Measurements from ENCODE around the gene PEPD.

PEPD gene

DNA sequence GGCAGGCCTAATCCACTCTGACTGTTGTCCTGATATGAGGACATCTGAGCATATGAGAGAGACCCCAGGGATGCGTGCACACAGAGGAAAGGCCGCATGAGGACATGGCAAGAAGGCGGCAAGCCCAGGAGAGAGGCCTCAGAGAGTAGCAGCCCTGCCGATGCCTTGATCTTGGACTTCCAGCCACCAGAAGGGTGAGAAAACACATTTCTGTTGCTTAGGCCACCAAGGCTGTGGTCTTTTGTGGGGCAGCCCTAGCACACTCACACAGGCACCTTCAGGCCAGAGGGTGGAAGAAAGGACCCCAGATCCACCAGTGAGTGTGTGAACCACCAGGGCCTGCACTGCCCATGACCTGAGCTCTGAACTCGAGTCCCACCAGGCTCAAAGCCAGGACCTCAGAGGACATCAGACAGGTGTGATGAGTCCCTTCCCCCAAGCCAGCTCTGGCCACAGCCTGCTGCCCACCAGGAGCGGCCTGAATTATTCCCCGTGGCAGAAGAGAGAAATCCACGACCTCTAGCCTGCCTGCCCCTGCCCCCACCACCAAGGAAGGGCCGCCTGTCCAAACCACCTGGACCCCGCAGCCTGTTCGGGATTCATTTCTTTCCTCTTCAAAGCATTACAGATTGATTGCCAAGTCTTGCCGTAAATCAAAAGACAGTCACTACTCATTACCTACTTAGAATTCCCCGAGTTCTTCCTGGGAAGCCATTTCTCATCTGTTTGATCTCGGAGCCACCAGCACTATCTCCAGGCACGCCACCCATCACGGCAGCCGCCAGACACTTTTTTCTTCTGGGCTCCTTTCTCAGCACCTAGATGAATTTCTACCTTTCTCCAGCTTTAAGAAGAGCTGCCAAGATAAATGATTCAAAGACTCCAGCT lies 75.9 kb downstream of the PEPD start:
- no peak for TF ChIP-seq ELF4 (IDR thresholded peaks at IDR 0.05)
- TF ChIP-seq TARDBP (IDR thresholded peaks at IDR 0.05), result no peak
- TF ChIP-seq SP1 (IDR thresholded peaks at IDR 0.05), result no peak
- TF ChIP-seq NFRKB (IDR thresholded peaks at IDR 0.05), result no peak
- no peak for TF ChIP-seq SUZ12 (IDR thresholded peaks at IDR 0.05)
- TF ChIP-seq, protein P1, sequence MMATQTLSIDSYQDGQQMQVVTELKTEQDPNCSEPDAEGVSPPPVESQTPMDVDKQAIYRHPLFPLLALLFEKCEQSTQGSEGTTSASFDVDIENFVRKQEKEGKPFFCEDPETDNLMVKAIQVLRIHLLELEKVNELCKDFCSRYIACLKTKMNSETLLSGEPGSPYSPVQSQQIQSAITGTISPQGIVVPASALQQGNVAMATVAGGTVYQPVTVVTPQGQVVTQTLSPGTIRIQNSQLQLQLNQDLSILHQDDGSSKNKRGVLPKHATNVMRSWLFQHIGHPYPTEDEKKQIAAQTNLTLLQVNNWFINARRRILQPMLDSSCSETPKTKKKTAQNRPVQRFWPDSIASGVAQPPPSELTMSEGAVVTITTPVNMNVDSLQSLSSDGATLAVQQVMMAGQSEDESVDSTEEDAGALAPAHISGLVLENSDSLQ (IDR thresholded peaks at IDR 0.05), result no peak
- no peak for TF ChIP-seq FOXM1 (IDR thresholded peaks at IDR 0.05; ENCODE audit: borderline replicate concordance)
- TF ChIP-seq FOXA1 (IDR thresholded peaks at IDR 0.05), result no peak
- no peak for TF ChIP-seq LEF1 (IDR thresholded peaks at IDR 0.05; ENCODE audit: borderline replicate concordance)
- no peak for TF ChIP-seq CTBP1 (IDR thresholded peaks at IDR 0.05; ENCODE audit: borderline replicate concordance)
- TF ChIP-seq ZNF384 (IDR thresholded peaks at IDR 0.05), result no peak
- no peak for TF ChIP-seq BHLHE40 (IDR thresholded peaks at IDR 0.05; ENCODE audit: borderline replicate concordance)
- no peak for TF ChIP-seq HDGF (IDR thresholded peaks at IDR 0.05; ENCODE audit: borderline replicate concordance)
- TF ChIP-seq L3MBTL2 (conservative IDR thresholded peaks at IDR 0.05), result no peak
- TF ChIP-seq ARNT (IDR thresholded peaks at IDR 0.05), result no peak
- no peak for TF ChIP-seq FOXK2 (IDR thresholded peaks at IDR 0.05)
- ChIA-PET POLR2A (no interaction called here), CTCF (no interaction called here)
- DNase-seq (ENCODE audit: extremely low spot score), result no peak

DNA sequence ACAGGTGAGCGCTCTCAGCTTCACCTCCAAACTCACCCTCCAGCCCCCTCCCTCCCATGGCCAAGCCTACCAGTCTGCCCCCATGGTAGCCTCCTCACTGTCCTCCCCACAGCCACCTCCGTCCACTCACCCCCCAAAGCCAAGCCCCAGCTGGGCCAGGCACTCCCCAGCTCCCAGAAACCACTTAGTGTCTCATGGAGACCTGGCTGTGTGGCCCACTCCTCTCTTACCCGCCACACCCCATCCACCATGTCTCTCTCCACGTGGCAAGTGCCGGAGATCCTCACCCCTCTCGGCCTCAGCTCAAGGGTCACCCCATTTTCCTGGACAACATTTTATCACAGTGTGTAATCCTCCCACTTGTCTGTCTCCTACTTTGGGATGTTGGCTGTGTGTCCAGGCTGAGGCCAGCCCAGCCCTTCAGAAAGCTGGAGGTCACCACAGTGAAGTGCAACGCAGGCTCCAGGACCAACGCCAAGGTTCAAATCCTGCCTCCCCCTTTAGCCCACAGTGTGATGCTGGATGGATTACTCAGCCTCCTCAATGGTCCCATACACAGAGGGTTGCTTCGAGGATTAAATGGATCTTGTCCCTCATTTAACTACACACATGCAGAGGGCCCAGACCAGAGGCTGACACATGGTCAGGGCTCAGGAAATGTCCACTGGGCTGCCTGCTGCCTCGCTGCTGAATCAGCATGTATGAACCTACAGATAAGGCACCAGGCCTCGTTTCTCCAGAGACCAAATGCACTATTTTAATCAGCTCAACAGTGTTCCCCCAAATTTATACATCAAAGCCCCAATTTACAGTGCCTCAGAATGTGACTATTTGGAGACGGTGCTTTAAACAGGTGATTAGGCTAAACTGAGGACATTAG lies 76.8 kb downstream of the PEPD start:
- CTCF ChIA-PET, result no interaction called here
- DNase-seq (ENCODE audit: extremely low spot score), result no peak
- TF ChIP-seq ARNT (IDR thresholded peaks at IDR 0.05), result no peak
- TF ChIP-seq SP1 (IDR thresholded peaks at IDR 0.05), result no peak
- TF ChIP-seq SUZ12 (IDR thresholded peaks at IDR 0.05), result no peak
- no peak for TF ChIP-seq ZNF384 (IDR thresholded peaks at IDR 0.05)
- TF ChIP-seq L3MBTL2 (conservative IDR thresholded peaks at IDR 0.05), result no peak
- TF ChIP-seq, protein P1 (IDR thresholded peaks at IDR 0.05), result no peak
- POLR2A ChIA-PET, result no interaction called here

DNA sequence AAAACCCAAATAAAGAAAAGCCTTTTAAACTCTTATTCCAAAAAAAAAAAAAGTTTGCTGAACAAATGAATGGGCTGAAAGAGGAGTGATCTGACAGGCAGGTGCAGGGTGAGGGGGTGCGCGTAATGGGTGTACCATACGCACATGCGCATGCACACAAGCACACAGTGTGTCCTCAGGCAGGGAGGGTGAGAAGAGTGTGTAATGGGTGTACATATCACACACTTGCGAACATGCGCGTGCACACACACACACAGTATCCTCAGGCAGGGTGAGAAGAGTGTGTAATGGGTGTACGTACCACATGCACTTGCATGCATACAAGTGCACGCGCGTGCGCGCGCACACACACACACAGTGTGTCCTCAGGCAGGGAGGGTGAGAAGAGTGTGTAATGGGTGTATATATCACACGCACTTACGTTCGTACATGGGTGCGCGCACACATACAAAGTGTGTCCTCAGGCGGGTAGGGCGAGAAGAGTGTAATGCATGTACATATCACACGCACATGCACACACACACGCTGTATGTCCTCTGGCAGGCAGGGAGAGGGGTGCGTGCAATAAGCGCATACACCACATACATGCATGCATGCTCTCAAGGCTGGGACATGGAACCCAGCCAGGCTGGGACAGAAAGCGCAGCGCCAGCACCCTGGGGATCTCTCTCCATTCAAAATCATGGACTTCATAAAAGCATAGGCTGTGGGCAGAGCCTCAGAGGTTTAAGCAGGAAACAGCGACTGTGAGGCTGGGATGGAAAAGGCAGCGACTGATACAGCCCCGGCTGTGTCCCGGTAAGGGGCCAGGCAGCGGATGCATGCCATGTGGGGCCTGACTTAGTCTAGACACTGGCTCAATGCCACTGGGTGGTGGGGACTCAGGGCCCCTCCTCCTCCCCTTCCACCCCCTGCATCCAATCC lies 77.7 kb downstream of the PEPD start:
- TF ChIP-seq SUZ12 (IDR thresholded peaks at IDR 0.05), result no peak
- no peak for TF ChIP-seq SP1 (IDR thresholded peaks at IDR 0.05)
- no peak for TF ChIP-seq ARNT (IDR thresholded peaks at IDR 0.05)
- no peak for TF ChIP-seq BHLHE40 (IDR thresholded peaks at IDR 0.05; ENCODE audit: borderline replicate concordance)
- no peak for TF ChIP-seq HDGF (IDR thresholded peaks at IDR 0.05; ENCODE audit: borderline replicate concordance)
- no peak for TF ChIP-seq CTBP1 (IDR thresholded peaks at IDR 0.05; ENCODE audit: borderline replicate concordance)
- no peak for TF ChIP-seq NFRKB (IDR thresholded peaks at IDR 0.05)
- TF ChIP-seq, protein P1 (IDR thresholded peaks at IDR 0.05), result no peak
- no peak for TF ChIP-seq LEF1 (IDR thresholded peaks at IDR 0.05; ENCODE audit: borderline replicate concordance)
- no peak for TF ChIP-seq ELF4 (IDR thresholded peaks at IDR 0.05)
- TF ChIP-seq ZNF384 (IDR thresholded peaks at IDR 0.05), result no peak
- no peak for TF ChIP-seq L3MBTL2 (conservative IDR thresholded peaks at IDR 0.05)
- no peak for TF ChIP-seq FOXM1 (IDR thresholded peaks at IDR 0.05; ENCODE audit: borderline replicate concordance)
- no peak for DNase-seq (ENCODE audit: extremely low spot score)
- ChIA-PET POLR2A (no interaction called here), CTCF (no interaction called here)

DNA sequence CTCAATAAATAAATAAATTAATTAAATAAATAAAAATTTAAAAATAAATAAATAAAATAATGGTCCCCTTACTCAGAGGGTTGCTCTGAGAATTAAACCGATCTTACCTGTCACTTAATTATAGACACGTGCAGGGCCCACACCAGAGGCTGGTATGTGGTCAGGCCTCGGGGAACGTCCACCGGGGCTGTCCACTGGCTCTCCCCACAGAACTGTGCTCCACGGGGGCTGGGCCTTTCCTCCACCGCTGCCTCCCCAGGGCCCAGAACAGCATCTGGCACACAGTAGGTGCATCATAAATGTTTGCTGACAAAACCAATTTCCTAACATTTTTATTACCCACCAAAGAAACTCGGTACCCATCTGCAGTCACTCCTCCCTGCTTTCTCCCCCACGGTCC lies 78.9 kb downstream of the PEPD start:
- ChIA-PET CTCF (no interaction called here), POLR2A (no interaction called here)
- DNase-seq (ENCODE audit: extremely low spot score), result no peak
- no peak for TF ChIP-seq FOXA1 (IDR thresholded peaks at IDR 0.05)

DNA sequence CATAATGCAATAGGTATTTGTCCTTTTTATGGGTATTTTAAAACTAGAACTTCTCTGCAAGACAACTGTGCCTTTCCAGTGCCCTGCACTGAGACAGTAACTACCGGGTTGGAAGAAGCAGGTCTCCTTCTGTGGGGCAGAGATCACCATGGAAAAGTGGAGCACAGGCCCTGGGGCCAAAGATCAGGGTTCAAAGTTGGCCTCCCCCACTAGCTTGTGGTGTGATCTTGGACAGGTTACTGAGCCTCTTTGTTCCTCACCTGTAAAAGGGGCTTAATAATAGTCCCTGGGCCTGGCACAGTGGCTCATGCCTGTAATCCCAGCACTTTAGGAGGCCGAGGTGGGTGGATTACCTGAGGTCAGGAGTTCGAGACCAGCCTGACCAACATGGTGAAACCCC lies 79.8 kb downstream of the PEPD start:
- ChIA-PET CTCF (no interaction called here), POLR2A (no interaction called here)
- TF ChIP-seq LEF1 (IDR thresholded peaks at IDR 0.05; ENCODE audit: borderline replicate concordance), result no peak
- TF ChIP-seq SP1 (IDR thresholded peaks at IDR 0.05), result no peak
- TF ChIP-seq FOXM1 (IDR thresholded peaks at IDR 0.05; ENCODE audit: borderline replicate concordance), result no peak
- TF ChIP-seq, protein P1 (IDR thresholded peaks at IDR 0.05), result no peak
- no peak for TF ChIP-seq FOXK2 (IDR thresholded peaks at IDR 0.05)
- no peak for TF ChIP-seq NFRKB (IDR thresholded peaks at IDR 0.05)
- TF ChIP-seq ELF4 (IDR thresholded peaks at IDR 0.05), result no peak
- TF ChIP-seq ARNT (IDR thresholded peaks at IDR 0.05), result no peak
- TF ChIP-seq TARDBP (IDR thresholded peaks at IDR 0.05), result no peak
- TF ChIP-seq ZNF384 (IDR thresholded peaks at IDR 0.05), result no peak
- no peak for TF ChIP-seq SUZ12 (IDR thresholded peaks at IDR 0.05)
- DNase-seq (ENCODE audit: extremely low spot score), result no peak

All from HEK293T (cell line).